Measurements from ENCODE around the gene KRTAP3-1.
"Not testable (repeated sequence)": the region's sequence is repeated elsewhere in the genome, so short reads cannot be mapped to it uniquely, and the experiment has no call there.

The KRTAP3-1 gene

GRCh38 chr17:41008811-41009210 lies at the start of gene KRTAP3-1:
TSS of gene KRTAP3-1 (minus strand) at chr17:41009128. CDS start at chr17:41009074, 54 bp downstream.
- DNase-seq, result no peak

- no peak for DNase-seq
Observed at GRCh38 chr17:41057547-41057946, 48.6 kb upstream of the KRTAP3-1 start.

- not testable (repeated sequence) for DNase-seq
Observed at GRCh38 chr17:41055130-41055529, 46.2 kb upstream of the KRTAP3-1 start, which contains the start of gene KRTAP2-2. TSS of gene KRTAP2-2 (minus strand) at chr17:41055230. CDS start at chr17:41055211, 19 bp downstream.

GRCh38 chr17:41054556-41054955 lies 45.6 kb upstream of the KRTAP3-1 start:
- not testable (repeated sequence) for DNase-seq

- DNase-seq, result no peak
Observed at GRCh38 chr17:41054025-41054424, 45.1 kb upstream of the KRTAP3-1 start.

GRCh38 chr17:41052566-41052965 lies 43.6 kb upstream of the KRTAP3-1 start:
- no peak for DNase-seq

GRCh38 chr17:41049110-41049509 lies 40.2 kb upstream of the KRTAP3-1 start:
- no peak for DNase-seq

- no peak for DNase-seq
Observed at GRCh38 chr17:41048441-41048840, 39.5 kb upstream of the KRTAP3-1 start.

- DNase-seq, result not testable (repeated sequence)
Observed at GRCh38 chr17:41046735-41047465, 38.0 kb upstream of the KRTAP3-1 start, which contains the start of gene KRTAP2-1. TSS of gene KRTAP2-1 (minus strand) at chr17:41047316. CDS start at chr17:41047267, 49 bp downstream.

- no peak for DNase-seq
Observed at GRCh38 chr17:41042953-41043352, 34.0 kb upstream of the KRTAP3-1 start.

GRCh38 chr17:41040783-41041571 lies 32.0 kb upstream of the KRTAP3-1 start, which contains the start of gene KRTAP1-1:
TSS of gene KRTAP1-1 (minus strand) at chr17:41041450. CDS start at chr17:41041397, 53 bp downstream.
- DNase-seq, result not testable (repeated sequence)

- DNase-seq, result no peak
Observed at GRCh38 chr17:41037853-41038350, 29.0 kb upstream of the KRTAP3-1 start.

GRCh38 chr17:41034346-41034935 lies 25.5 kb upstream of the KRTAP3-1 start, which contains the start of gene KRTAP1-3:
TSS of gene KRTAP1-3 (minus strand) at chr17:41034874. CDS start at chr17:41034821, 53 bp downstream.
- not testable (repeated sequence) for DNase-seq

GRCh38 chr17:41029633-41030245 lies 20.8 kb upstream of the KRTAP3-1 start, which contains the start of gene KRTAP1-4:
TSS of gene KRTAP1-4 (minus strand) at chr17:41030195. CDS start at chr17:41030078, 117 bp downstream.
- DNase-seq, result no peak

- DNase-seq, result no peak
Observed at GRCh38 chr17:41026715-41027471, 18.0 kb upstream of the KRTAP3-1 start, which contains the start of gene KRTAP1-5. TSS of gene KRTAP1-5 (minus strand) at chr17:41027208. CDS start at chr17:41027155, 53 bp downstream.

GRCh38 chr17:41024697-41025096 lies 15.8 kb upstream of the KRTAP3-1 start:
- no peak for DNase-seq

GRCh38 chr17:41020336-41020735 lies 11.4 kb upstream of the KRTAP3-1 start:
- no peak for DNase-seq

- no peak for DNase-seq
Observed at GRCh38 chr17:41019415-41019814, 10.5 kb upstream of the KRTAP3-1 start.

- no peak for DNase-seq
Observed at GRCh38 chr17:41018541-41018940, 9.6 kb upstream of the KRTAP3-1 start.

GRCh38 chr17:41016578-41017215 lies 7.8 kb upstream of the KRTAP3-1 start:
- no peak for DNase-seq

- no peak for DNase-seq
Observed at GRCh38 chr17:41015454-41015853, 6.5 kb upstream of the KRTAP3-1 start.

Data from eye (tissue), 1 donor.